NT2/D1 (cell line): ENCODE data around the gene DRICH1.
"Not testable (repeated sequence)": the region's sequence is repeated elsewhere in the genome, so short reads cannot be mapped to it uniquely, and the experiment has no call there.

Experiments
- SUZ12 ChIP-seq: IDR thresholded peaks from 2 replicates; pipeline ENCODE4 v1.6.1; 2011; ENCODE audit not compliant: insufficient read length, insufficient read depth; ENCODE audit errors: extremely low read depth
- ZNF274 ChIP-seq: IDR thresholded peaks from 2 replicates; pipeline ENCODE4 v1.6.1; 2011; ENCODE audit warnings: mild to moderate bottlenecking, low read depth, low read length

DNA sequence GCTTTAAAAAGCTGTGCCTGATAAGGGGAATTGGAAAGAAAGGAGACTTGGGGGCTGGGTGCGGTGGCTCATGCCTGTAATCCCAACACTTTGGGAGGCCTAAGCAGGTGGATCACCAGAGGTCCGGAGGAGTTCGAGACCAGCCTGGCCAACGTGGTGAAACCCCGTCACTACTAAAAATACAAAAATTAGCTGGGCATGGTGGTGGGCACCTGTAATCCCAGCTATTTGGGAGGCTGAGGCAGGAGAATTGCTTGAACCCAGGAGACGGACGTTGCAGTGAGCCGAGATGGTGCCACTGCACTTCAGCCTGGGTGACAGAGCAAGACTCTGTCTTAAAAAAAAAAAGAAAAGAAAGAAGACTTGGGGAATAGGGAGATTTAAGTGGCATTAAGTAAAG, 3.2 kb upstream of the DRICH1 start:
- not testable (repeated sequence) for TF ChIP-seq ZNF274, SUZ12
